ENCODE data around the gene PARP14.
A peak's percentile ranks its signal among the peaks of the same experiment; 100 is the strongest.

The PARP14 gene

DNA sequence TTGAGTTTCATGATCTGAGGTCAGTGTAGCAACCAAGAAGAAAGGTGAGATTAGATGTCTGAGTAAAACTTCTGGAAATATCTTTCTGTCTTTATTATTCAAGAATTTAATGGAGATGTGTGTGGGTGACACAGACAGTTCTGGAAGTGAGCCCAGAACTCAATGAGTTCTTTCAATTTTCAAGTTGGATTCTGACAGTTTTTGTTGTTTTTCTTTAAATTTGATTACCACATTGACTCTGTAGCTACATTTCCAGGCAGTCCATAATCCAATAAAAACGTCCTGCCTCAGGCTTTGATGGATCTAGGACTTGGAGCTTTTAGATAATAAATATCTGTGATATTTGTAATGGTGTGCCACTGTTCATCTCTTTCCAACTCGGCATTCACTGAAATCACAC, 3.9 kb upstream of the PARP14 start (continued):
- TF ChIP-seq, protein P1, sequence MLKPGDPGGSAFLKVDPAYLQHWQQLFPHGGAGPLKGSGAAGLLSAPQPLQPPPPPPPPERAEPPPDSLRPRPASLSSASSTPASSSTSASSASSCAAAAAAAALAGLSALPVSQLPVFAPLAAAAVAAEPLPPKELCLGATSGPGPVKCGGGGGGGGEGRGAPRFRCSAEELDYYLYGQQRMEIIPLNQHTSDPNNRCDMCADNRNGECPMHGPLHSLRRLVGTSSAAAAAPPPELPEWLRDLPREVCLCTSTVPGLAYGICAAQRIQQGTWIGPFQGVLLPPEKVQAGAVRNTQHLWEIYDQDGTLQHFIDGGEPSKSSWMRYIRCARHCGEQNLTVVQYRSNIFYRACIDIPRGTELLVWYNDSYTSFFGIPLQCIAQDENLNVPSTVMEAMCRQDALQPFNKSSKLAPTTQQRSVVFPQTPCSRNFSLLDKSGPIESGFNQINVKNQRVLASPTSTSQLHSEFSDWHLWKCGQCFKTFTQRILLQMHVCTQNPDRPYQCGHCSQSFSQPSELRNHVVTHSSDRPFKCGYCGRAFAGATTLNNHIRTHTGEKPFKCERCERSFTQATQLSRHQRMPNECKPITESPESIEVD (tag by site-specific recombination; IDR thresholded peaks at IDR 0.05) = peak; percentile 38; the same call in 1 of the 2 replicates
- TF ChIP-seq ZNF169 (tag by site-specific recombination; IDR thresholded peaks at IDR 0.05) = no peak

DNA sequence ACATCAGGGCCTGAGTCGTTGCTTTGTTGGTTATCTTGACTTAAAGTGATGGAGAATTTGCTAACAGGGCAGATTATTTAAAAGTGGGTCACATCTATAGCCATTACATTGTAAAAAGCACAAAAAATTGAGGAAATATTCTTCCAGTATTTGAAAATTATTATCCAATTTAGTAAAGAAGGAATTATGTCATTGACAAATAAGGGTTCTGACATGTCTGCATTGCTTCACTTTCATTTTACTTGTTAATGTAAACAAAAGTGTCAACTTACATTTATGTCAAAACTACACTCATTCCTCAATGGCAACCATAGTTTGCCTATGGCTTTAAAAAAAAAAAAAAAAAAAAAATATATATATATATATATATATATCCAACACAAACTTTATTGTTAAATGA, 3.4 kb upstream of the PARP14 start:
- TF ChIP-seq ZNF768 (tag by site-specific recombination; IDR thresholded peaks at IDR 0.05) (no peak), TCF7L2 (IDR thresholded peaks at IDR 0.05; ENCODE audit: borderline replicate concordance, low read depth, low read length) (no peak), ZNF37A (tag by site-specific recombination; IDR thresholded peaks at IDR 0.05) (no peak), ZNF311 (tag by site-specific recombination; IDR thresholded peaks at IDR 0.05; ENCODE audit: borderline replicate concordance) (no peak), ZNF585B (tag by site-specific recombination; IDR thresholded peaks at IDR 0.05) (no peak), REST (tag by site-specific recombination; IDR thresholded peaks at IDR 0.05) (no peak), ZNF654 (tag by site-specific recombination; IDR thresholded peaks at IDR 0.05; ENCODE audit: low read depth) (no peak), ZSCAN18 (tag by site-specific recombination; IDR thresholded peaks at IDR 0.05) (no peak), ZFP69B (tag by site-specific recombination; IDR thresholded peaks at IDR 0.05) (no peak), ZNF639 (tag by site-specific recombination; IDR thresholded peaks at IDR 0.05) (no peak), ZNF660 (tag by site-specific recombination; IDR thresholded peaks at IDR 0.05) (no peak), ZNF184 (tag by site-specific recombination; IDR thresholded peaks at IDR 0.05) (no peak)
- TF ChIP-seq, protein P2, sequence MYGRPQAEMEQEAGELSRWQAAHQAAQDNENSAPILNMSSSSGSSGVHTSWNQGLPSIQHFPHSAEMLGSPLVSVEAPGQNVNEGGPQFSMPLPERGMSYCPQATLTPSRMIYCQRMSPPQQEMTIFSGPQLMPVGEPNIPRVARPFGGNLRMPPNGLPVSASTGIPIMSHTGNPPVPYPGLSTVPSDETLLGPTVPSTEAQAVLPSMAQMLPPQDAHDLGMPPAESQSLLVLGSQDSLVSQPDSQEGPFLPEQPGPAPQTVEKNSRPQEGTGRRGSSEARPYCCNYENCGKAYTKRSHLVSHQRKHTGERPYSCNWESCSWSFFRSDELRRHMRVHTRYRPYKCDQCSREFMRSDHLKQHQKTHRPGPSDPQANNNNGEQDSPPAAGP (tag by site-specific recombination; IDR thresholded peaks at IDR 0.05) = no peak
- no peak overlapping the region for H3K4me3 ChIP-seq (ENCODE audit: low read depth, low read length)
- H3K27ac ChIP-seq (ENCODE audit: extremely low read depth, low read depth, low read length) = no peak overlapping the region
- ChIA-PET POLR2A (no interaction called here), CTCF (interaction anchor here (0.5 to 0.7 kb wide), 2 partner anchors 18 to 158 kb away, joined by 3 to 4 read pairs; no protein-coding TSS in a partner anchor)
- no peaks in the 10 kb centered on the region for H3K4me1 ChIP-seq (ENCODE audit: control insufficient read depth, insufficient read depth, low read length)
- no peaks in the 10 kb centered on the region for H3K9me3 ChIP-seq (ENCODE audit: control insufficient read depth, insufficient read depth, low read depth, low read length)
- no peaks in the 10 kb centered on the region for H3K36me3 ChIP-seq (ENCODE audit: control insufficient read depth in 2 of 2, insufficient read depth in 1 of 2, low read length in 2 of 2)
